Measurements from ENCODE around the gene HPCA.
"Not testable (repeated sequence)": the region's sequence is repeated elsewhere in the genome, so short reads cannot be mapped to it uniquely, and the experiment has no call there.

Gene HPCA

GRCh38 chr1:32898958-32899357 lies 12.7 kb downstream of the HPCA start:
- DNase-seq: no peak
- TF ChIP-seq POLR2A (IDR thresholded peaks at IDR 0.05; ENCODE audit: low read length): no peak
- TF ChIP-seq GATA1 (IDR thresholded peaks at IDR 0.05; ENCODE audit: low read depth, low read length): no peak

DNA sequence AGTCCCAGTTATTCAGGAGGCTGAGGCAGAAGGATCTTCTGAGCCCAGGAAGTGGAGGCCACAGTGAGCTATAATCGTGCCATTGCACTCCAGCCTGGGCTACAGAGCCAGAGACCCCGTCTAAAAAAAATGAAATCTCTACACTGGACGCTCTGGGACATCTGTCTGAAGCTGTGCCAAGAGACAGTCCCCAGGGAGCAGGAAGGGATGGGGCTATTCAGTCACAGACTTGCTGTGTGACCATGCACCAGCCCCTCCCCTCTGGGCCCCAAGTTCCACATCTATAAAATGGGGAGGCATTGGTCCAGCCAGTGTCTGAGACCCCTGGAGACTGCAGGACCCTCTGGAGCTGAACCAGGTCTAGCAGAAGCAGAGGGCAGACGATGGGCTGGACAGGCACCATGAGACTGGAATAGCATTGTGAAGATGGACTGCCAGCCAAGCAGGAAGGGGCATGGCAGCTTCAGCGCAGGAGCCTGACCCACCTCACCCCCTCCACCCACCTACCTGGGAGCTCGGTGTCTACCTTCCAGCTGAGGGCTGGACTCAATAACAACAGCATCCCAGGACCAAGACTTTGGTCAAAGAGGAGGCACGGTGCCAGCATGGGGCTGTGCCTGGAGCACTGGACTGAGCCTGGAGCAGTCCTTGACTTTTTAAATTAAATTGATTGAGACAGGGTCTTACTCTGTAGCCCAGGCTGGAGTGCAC lies 13.4 kb downstream of the HPCA start:
- TF ChIP-seq POLR2A (IDR thresholded peaks at IDR 0.05; ENCODE audit: low read length) (no peak), GATA1 (IDR thresholded peaks at IDR 0.05; ENCODE audit: low read depth, low read length) (no peak)
- DNase-seq: no peak

- no peak for DNase-seq
- TF ChIP-seq POLR2A (IDR thresholded peaks at IDR 0.05; ENCODE audit: low read length) (no peak), GATA1 (IDR thresholded peaks at IDR 0.05; ENCODE audit: low read depth, low read length) (no peak)
Observed at GRCh38 chr1:32900371-32900955, 14.2 kb downstream of the HPCA start.

DNA sequence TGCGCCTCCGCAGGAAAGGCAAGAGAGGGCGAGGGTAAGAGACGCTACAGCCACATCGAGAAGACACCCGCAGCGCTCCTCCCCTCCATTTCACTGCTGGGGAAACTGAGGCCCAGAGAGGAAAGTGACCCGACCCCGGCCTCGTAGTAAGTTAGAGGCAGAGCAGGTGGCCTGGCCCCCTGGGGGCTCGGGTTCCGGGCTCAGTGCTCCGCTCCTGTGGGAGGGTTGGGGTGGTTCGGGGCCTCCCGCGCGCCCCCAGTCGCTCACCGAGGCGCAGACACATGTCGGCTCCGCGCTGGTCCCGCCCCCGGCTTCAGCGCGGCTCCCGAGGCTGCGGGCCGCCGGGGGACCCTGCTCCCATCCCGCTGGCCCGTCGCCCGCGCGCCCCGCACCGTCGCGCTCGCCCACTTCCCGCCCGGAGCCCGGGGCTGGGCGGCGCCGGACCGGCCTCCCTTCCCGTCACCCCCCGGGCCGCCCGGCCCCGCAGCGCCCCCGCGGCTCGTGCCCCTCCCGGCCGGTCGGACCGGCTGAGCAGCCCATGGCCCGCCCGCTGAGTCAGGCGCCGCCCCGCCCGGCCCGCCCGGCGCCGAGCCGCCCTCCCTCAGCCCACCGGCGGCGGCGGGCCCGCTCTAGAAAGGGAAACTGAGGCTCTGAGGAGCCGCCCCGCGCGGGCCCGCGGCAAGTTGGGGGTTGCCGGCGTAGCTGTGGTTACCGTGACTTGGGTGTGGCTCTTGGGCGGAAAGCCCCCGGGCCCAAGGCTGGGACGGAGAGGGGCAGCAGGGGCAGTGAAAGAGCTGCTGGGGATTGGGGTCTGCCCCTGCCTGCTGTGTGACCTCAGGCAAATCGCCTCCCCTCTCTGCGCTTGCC lies 14.9 kb downstream of the HPCA start, which contains the start of gene TMEM54:
Gene TMEM54, minus strand, starts transcription at position 434 of the 867 bp plus-strand sequence. Its CDS starts 151 bp downstream, at position 283.
- TF ChIP-seq POLR2A (IDR thresholded peaks at IDR 0.05; ENCODE audit: low read length): no peak

DNA sequence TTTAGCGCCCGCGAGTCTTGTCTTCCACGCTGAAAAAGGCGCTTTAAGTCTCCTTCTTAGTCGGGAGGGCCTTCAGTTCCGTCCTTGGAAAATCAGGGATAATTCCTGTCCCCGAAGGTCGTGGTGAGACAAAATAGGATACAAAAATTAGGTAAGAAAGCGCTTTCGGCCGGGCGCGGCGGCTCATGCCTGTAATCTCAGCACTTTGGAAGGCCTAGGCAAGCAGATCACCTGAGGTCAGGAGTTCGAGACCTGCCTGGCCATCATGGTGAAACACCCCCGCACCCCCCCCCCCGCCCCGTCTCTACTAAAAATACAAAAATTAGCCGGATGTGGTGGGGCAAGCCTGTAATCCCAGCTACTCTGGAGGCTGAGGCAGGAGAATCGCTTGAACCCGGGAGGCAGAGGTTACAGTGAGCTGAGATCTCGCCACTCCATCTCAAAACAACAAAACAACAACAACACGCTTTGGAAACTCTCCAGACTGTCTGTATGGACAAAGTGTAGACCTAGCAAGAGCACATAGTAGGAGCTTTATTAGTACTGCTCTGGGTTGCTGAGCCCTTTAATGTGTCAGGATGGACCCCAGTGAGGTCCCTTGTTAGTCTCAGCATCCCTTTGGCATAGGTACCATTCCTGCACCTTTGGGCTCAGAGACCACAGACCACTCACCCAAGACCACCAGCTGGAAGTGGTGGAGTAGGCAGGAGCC lies 15.7 kb downstream of the HPCA start:
- TF ChIP-seq POLR2A (IDR thresholded peaks at IDR 0.05; ENCODE audit: low read length) (no peak), GATA1 (IDR thresholded peaks at IDR 0.05; ENCODE audit: low read depth, low read length) (no peak)
- no peak for DNase-seq

More for the DNA sequence above, 14.9 kb downstream of the HPCA start, which contains the start of gene TMEM54:
- peak in 1 of 2 experiments; percentile 39 for DNase-seq

GRCh38 chr1:32902535-32902920 lies 16.2 kb downstream of the HPCA start:
- DNase-seq: no peak

DNA sequence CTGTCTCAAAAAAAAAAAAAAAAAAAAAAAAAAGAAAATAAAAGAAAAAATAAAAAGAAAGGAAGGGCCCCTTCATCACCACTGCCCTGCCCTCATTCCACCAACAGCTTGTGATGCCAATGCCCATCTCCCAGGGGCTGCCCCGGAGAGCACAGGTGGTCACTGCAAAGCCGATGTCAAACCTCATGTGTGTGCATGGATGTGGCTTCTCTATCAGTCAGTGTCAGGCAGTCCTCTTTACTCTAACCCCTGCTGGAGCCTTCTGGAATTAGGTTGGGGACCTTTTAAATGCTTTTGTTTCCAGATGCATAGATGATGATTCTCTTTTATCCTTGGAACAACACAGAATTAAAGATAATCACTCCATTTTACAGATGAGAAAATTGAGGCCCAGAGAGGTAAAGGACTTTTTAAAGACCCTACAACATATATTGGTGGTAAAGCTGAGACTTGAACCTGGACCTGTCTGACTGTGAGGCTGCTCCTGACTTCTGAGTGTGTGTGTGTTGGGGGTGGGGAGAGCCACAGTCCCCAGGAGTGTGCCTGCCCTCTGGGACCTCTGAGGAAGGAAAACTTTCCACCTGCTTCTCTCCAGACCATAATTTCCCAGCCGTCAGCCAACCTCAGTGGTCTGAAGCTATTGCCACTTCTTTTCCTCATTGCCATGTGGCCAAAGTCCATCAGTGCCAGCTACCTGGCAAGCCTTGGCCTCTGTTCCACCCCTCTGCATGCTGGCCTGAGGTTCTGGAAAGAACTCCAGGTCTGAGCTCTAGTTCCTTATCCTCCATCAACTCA lies 17.9 kb downstream of the HPCA start:
- DNase-seq: no peak
- TF ChIP-seq GATA1 (IDR thresholded peaks at IDR 0.05; ENCODE audit: low read depth, low read length) (no peak), POLR2A (IDR thresholded peaks at IDR 0.05; ENCODE audit: low read length) (no peak)

More at GRCh38 chr1:32902535-32902920, 16.2 kb downstream of the HPCA start:
- TF ChIP-seq GATA1 (IDR thresholded peaks at IDR 0.05; ENCODE audit: low read depth, low read length): no peak
- no peak for TF ChIP-seq POLR2A (IDR thresholded peaks at IDR 0.05; ENCODE audit: low read length)

- no peak for DNase-seq
- TF ChIP-seq POLR2A (IDR thresholded peaks at IDR 0.05; ENCODE audit: low read length) (no peak), GATA1 (IDR thresholded peaks at IDR 0.05; ENCODE audit: low read depth, low read length) (no peak)
Observed at GRCh38 chr1:32904797-32905196, 18.5 kb downstream of the HPCA start.

DNA sequence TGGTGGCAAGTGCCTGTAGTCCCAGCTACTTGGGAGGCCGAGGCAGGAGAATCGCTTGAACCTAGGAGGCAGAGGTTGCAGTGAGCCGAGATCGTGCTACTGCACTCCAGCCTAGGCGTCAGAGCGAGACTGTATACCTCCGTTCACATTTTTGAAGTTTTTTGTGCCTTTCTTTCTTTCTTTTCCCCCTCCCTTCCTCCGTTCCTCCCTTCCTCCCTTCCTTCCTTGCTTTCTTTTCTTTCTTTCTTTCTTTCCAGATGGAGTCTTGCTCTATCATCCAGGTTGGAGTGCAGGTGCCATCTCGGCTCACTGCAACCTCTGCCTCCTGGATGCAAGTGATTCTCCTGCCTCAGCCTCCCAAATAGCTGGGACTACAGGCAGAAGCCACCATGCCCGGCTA lies 19.3 kb downstream of the HPCA start:
- not testable (repeated sequence) for DNase-seq

DNA sequence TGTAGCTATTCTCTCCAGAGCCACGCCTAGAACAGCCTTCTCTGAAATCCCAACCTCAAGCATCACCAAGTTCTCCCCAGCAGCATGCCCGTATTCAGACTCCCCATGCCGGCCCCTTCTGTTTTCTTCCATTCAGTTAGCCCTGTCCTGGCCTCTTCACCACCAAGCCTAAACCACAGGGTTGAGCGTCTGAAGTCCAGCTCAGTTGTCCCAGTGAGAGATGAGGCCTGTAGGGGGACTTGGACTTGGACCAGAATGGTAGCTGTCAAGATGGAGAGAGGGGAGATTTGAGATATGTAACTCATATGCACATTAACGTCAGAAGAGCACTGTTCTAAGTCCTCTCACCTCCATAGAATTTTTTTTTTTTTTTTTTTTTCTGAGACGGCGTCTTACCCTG lies 20.4 kb downstream of the HPCA start:
- TF ChIP-seq POLR2A (IDR thresholded peaks at IDR 0.05; ENCODE audit: low read length) (no peak), GATA1 (IDR thresholded peaks at IDR 0.05; ENCODE audit: low read depth, low read length) (no peak)
- DNase-seq: no peak

- no peak for TF ChIP-seq POLR2A (IDR thresholded peaks at IDR 0.05; ENCODE audit: low read length)
- TF ChIP-seq GATA1 (IDR thresholded peaks at IDR 0.05; ENCODE audit: low read depth, low read length): no peak
- DNase-seq: no peak
Observed at GRCh38 chr1:32907435-32907834, 21.1 kb downstream of the HPCA start.

GRCh38 chr1:32910319-32910718 lies 24.0 kb downstream of the HPCA start:
- DNase-seq: no peak
- TF ChIP-seq POLR2A (IDR thresholded peaks at IDR 0.05; ENCODE audit: low read length) (no peak), GATA1 (IDR thresholded peaks at IDR 0.05; ENCODE audit: low read depth, low read length) (no peak)

All from erythroblast (primary cell).